Fibroblast of peridontal ligament (primary cell): ENCODE data around the gene NDUFV3.
"Not testable (repeated sequence)": the region's sequence is repeated elsewhere in the genome, so short reads cannot be mapped to it uniquely, and the experiment has no call there.

Experiments
- DNase-seq: peaks from one replicate; pipeline ENCODE4 v3.0.0-alpha.2; 2010; ENCODE audit errors: extremely low read depth

The NDUFV3 gene

GRCh38 chr21:42936360-42936759 is 43.3 kb downstream of the NDUFV3 start:
- DNase-seq = not testable (repeated sequence)

- DNase-seq = not testable (repeated sequence)
Measured at GRCh38 chr21:42937034-42937940, 44.2 kb downstream of the NDUFV3 start.

GRCh38 chr21:42937960-42938605 is 45.0 kb downstream of the NDUFV3 start:
- DNase-seq = no peak

GRCh38 chr21:42938606-42938995 is 45.5 kb downstream of the NDUFV3 start:
- not testable (repeated sequence) for DNase-seq

DNA sequence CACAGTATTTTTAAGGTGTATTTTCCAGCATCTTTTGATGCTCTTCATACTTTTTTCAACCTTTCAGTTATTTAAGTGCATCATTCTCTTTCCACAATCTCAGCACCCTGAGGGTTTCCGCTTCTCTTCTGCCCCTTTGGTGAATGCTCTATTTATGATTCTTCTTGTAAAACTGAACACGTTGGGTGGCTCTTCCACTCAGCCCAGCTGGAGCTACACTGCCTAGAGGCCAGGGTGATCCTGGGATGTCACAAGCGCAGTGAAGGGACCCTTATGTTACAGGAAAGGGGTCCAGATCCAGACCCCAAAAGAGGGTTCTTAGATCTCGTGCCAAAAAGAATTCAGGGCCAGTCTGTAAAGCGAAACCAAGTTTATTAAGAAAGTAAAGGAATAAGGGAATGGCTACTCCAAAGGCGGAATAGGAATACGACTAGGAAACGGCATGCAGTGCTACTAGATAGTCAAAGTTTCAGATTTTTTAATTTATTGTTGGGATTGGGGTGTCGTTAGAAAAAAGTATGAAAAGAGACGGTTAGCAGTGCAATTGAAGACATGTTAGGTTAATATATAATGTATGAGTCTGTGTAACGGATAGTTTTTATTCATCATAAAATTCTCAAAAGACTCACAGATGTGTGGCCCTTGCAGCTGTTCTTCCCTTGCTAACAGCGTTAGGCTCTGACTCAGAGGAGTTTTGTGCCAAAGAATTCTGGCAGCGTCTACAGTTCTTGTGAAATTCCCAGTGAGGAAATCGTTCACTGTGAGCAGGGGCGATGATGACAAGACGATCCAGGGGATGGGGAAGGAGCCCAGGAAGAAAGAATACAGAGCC is 46.7 kb downstream of the NDUFV3 start:
- DNase-seq = peak; percentile 100

DNA sequence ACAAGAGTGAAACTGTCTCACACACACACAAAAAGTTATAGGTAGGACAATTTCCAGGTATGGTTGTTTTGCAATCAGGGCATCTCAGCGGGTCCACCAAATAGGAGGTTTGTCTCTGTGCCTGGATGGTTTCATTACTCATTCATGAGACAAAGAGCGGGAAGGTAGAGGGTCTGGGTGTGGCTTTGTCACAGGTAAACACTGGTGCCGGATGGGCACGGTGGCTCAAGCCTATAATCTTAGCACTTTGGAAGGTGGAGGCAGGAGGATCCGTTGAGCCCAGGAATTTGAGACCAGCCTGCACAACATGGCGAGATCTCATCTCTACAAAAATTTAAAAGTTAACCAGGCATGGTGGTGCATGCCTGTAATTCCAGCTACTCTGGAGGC is 48.6 kb downstream of the NDUFV3 start:
- DNase-seq = no peak

GRCh38 chr21:42942244-42942643 is 49.1 kb downstream of the NDUFV3 start:
- DNase-seq = no peak

DNA sequence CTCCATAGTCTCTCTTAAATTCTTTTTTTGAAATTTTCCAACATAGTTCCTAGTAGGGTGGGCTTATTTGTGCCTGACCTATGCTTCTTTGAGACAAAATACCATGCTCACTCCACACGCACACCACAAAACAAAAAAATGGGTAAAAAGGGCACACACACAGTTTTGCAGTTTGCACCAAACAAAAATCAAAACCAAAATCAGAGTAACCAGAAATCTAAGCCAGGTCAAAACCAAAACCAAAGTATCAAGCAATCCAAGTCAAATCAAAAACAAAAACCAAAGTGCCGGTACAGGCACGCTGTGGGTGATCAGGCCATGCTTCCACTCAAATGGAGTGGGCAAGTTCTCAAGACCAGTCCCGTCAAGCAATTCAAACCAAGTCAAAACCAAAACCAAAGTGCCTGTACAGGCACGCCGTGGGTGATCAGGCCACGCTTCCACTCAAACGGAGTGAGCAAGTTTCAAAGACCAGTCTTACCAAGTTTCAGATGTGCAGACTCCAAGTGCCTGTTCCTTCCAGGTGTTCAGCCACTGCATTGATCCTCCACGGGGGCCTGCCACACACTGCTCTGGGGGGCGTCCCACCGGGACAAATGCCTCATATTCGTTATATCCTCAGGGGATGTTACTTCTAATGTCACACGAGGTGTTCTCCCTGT is 56.1 kb downstream of the NDUFV3 start:
- peak; percentile 6 for DNase-seq

GRCh38 chr21:42951193-42951592 is 58.1 kb downstream of the NDUFV3 start:
- not testable (repeated sequence) for DNase-seq

- DNase-seq = no peak
Measured at GRCh38 chr21:42956824-42957630, 63.9 kb downstream of the NDUFV3 start.

- DNase-seq = not testable (repeated sequence)
Measured at GRCh38 chr21:42958122-42958521, 65.0 kb downstream of the NDUFV3 start.

- no peak for DNase-seq
Measured at GRCh38 chr21:42959728-42960127, 66.6 kb downstream of the NDUFV3 start.

GRCh38 chr21:42962380-42963007 is 69.4 kb downstream of the NDUFV3 start:
- no peak for DNase-seq
